OCI-LY7 (cell line): ENCODE results near the gene SRP9.

Source experiments
- EZH2phosphoT487 ChIP-seq: fragments of 200-600 bp; sonication (generic); IDR thresholded peaks from 2 replicates; pipeline ENCODE4 v1.6.1; 2018; ENCODE audit warnings: low read depth, borderline replicate concordance, mild to moderate bottlenecking, mixed run types, antibody characterized with exemption, low read length, moderate library complexity, mixed read lengths
- TF ChIP-seq, protein P1 (sequence below): fragments of 200-600 bp; sonication (generic); conservative IDR thresholded peaks from 2 replicates; pipeline ENCODE4 v1.5.1; 2014; ENCODE audit warnings: mild to moderate bottlenecking, antibody characterized with exemption, low read length, moderate library complexity, mixed read lengths

DNA sequence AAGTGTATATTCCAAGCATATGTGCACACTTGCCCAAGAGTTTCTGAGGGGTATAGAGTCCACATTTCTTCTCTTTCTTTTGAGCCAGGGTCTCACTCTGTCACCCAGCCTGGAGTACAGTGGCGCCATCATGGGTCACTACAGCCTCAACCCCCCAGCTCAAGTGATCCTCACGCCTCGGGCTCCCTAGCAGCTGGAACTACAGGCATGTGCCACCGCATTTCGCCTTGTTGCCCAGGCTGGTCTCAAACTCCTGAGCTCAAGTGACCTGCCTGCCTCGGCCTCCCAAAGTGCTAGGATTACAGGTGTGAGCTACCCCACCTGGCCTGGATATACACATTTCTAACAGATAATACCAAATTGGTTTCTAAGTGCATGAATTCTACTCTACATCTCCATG is 17.1 kb upstream of the SRP9 start:
- TF ChIP-seq EZH2phosphoT487, result no peak
- TF ChIP-seq, protein P1, sequence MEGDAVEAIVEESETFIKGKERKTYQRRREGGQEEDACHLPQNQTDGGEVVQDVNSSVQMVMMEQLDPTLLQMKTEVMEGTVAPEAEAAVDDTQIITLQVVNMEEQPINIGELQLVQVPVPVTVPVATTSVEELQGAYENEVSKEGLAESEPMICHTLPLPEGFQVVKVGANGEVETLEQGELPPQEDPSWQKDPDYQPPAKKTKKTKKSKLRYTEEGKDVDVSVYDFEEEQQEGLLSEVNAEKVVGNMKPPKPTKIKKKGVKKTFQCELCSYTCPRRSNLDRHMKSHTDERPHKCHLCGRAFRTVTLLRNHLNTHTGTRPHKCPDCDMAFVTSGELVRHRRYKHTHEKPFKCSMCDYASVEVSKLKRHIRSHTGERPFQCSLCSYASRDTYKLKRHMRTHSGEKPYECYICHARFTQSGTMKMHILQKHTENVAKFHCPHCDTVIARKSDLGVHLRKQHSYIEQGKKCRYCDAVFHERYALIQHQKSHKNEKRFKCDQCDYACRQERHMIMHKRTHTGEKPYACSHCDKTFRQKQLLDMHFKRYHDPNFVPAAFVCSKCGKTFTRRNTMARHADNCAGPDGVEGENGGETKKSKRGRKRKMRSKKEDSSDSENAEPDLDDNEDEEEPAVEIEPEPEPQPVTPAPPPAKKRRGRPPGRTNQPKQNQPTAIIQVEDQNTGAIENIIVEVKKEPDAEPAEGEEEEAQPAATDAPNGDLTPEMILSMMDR, result peak; percentile 41; the same call in 1 of the 2 replicates
